Sigmoid colon (tissue), 4 donors: ENCODE results near the gene ARHGAP1.

ENCODE experiments used
- EP300 ChIP-seq, 4 donors: sonication (generic); formaldehyde crosslinking; IDR thresholded peaks; one replicate each; pipeline ENCODE4 v1.6.1; 2017; ENCODE audit warnings: antibody characterized with exemption in 4 of 4
- TF ChIP-seq, protein P1 (sequence below), 4 experiments: fragments of 450-650 bp in 3 of 4; fragments of 200-600 bp in 1 of 4; IDR thresholded peaks; one replicate each; pipeline ENCODE4 v1.5.1; 2016 to 2019; ENCODE audit warnings: antibody characterized with exemption in 4 of 4, mild to moderate bottlenecking in 3 of 4, moderate library complexity in 2 of 4

DNA sequence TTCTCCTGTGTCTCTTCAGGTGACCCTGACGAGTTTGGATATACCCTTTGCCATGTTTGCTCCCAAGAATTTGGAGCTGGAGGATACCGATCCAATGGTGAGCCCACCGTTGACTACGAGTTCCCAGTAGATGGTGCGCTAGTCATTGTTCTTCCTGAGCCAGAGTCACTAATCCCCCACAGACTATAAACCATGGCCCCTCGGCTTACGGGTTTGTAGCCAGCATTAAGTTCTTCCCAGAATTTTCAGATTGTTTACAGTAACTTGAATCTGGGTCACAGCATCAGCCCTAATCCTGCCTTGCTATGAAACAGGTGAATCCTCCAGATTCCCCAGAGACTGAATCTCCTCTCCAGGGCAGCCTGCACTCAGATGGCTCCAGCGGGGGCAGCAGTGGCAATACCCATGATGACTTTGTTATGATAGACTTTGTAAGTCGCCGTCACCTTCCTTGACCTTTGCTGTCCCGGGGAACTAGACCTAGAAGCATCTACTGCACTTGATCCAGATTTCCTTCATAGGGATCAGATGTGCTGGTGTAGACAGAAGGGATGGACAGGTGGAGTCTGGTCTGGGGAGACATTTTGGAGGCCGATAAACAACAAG, 31.8 kb downstream of the ARHGAP1 start:
- TF ChIP-seq, protein P1, sequence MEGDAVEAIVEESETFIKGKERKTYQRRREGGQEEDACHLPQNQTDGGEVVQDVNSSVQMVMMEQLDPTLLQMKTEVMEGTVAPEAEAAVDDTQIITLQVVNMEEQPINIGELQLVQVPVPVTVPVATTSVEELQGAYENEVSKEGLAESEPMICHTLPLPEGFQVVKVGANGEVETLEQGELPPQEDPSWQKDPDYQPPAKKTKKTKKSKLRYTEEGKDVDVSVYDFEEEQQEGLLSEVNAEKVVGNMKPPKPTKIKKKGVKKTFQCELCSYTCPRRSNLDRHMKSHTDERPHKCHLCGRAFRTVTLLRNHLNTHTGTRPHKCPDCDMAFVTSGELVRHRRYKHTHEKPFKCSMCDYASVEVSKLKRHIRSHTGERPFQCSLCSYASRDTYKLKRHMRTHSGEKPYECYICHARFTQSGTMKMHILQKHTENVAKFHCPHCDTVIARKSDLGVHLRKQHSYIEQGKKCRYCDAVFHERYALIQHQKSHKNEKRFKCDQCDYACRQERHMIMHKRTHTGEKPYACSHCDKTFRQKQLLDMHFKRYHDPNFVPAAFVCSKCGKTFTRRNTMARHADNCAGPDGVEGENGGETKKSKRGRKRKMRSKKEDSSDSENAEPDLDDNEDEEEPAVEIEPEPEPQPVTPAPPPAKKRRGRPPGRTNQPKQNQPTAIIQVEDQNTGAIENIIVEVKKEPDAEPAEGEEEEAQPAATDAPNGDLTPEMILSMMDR (IDR thresholded peaks at IDR 0.05): no peak
- no peak for TF ChIP-seq EP300 (IDR thresholded peaks at IDR 0.05)
